Muscle of back (tissue), 13 donors: ENCODE measurements around the gene FOXI2. TPM values are rescaled to one million over a fixed set of nuclear protein-coding genes. Genes with fewer than 3 reads are reported as not detected.
A peak's percentile ranks its signal among the peaks of the same experiment; 100 is the strongest.

Experiments
- DNase-seq, 3 donors: peaks; one replicate each; pipeline versions ENCODE4 v3.0.0 to v3.0.0-alpha.2; 2013
- long read RNA-seq, 9 donors: transcript quantifications; one replicate each; lab custom pipeline, GENCODE V29; 2026
- polyA plus RNA-seq, 10 donors: library from polyadenylated mRNA; unstranded; fragments of 120-200 nt; gene quantifications; one replicate each; pipeline ENCODE4 v1.2.1, GENCODE V29; 2013; ENCODE audit not compliant: insufficient read length in 10 of 10

FOXI2 gene
- polyA plus RNA-seq: under 1 TPM; 0.20 to 0.50 (median 0.25) TPM
- long read RNA-seq, donor 1: 0 reads
- long read RNA-seq, donor 2: 0 reads
- long read RNA-seq, donor 3: 0 reads
- long read RNA-seq, donor 4: 0 reads
- long read RNA-seq, donor 5: 0 reads
- long read RNA-seq, donor 6: 0 reads
- long read RNA-seq, donor 7: 0 reads
- long read RNA-seq, donor 8: 0 reads
- long read RNA-seq, donor 9: 0 reads

DNA sequence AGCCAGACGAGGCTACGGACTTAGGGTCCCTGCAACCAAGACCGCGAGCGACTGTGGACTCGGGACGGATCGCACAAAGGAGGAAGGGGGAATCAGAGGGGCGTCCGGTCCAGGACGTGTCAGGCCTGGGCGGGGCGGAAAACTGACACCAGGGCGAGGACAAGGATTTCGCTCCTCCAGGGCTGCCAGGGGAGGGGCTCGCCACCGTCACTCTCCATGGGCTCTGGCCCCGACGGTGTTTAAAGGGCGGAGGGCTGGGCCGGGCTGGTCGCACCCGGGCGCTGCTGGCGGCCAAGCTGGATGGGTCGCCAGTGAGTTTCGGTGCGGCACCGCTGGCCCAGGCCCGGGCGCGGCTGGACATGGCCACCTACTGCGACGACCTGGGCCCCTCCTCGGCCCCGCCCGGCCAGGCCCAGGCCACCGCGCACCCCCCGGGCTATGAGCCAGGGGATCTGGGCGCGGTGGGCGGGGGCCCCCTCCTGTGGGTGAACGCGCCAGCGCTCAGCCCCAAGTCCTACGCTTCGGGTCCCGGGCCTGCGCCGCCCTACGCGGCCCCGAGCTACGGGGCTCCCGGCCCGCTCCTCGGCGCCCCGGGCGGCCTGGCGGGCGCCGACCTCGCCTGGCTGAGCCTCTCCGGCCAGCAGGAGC lies at the start of gene FOXI2:
Gene FOXI2, plus strand, starts transcription at position 271 of the 648 bp plus-strand sequence. Its CDS starts 89 bp downstream, at position 360.
- DNase-seq: peak in 1 of 3 donors; percentile 37

DNA sequence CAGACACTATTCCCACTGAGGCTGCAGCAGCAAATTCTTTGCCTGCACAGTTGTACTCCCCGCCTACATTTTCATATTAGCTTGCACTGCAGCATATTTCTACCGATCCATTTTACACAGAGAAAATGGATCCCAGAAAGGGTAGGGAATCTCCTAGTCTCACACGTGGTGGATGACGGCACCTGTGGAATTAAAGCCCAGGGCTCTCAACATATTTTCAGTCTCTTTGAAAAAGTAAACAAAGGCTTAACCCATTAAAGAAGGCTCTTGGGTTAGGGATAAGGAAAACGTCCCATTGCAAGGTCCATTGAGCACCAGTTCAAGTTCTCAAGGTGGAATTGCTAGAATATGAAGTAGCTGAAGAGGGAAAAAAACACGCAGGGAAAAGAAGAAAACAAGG lies 49.4 kb upstream of the FOXI2 start:
- DNase-seq: no peak

GRCh38 chr10:127690176-127690835 lies 46.7 kb upstream of the FOXI2 start:
- DNase-seq: peak; percentile 11 to 68 (median 68)

DNA sequence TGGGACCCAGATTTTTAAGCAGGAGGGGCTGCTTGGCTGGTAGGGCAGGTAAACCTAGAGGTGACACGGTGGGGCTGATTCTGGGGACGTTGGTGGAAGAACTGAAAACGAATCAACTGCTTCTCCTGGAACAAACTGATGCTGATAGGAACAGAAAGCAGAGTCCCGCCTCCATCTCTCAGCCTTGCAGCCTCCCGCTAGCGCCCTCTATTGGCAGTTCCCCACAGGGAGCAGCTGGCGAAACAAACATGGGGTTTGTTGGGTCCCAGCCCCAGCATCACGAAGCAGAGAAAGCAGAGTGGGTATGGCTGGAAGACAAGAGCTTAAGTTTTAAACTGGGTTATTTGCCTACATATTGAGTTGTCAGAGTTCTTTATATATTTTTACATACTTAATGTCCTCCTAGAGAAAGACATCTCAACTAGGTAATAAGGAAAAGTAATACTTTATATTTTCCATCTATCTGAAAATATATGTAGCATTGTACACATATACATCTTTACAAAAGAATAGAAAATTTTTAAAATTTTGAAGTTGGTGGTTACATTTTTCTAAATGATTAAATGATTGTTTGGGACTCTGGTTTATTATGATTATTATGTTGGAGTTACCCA lies 42.3 kb upstream of the FOXI2 start:
- DNase-seq: no peak

GRCh38 chr10:127695431-127695830 lies 41.6 kb upstream of the FOXI2 start:
- no peak for DNase-seq

DNA sequence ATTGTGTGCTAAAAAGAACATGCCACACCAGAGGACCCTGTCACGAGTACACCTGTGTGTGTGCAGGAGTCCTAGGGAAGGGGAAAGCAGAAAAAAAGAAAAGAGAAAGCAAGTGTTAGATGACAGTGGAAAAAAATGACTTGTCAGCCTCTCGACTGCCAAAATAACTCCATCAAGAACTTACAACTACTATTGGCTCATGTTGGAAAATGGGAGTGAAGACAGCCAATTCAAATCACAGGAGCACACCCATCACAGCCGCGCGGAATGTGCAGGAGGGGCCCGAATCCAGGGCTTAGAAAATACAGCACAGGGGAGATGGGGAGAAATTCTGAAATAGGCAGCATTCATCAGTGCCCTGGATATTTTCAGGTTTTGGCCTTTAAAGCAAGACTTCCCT lies 38.1 kb upstream of the FOXI2 start:
- DNase-seq: peak; percentile 32 to 53 (median 40)

- DNase-seq: no peak
Measured at GRCh38 chr10:127699311-127699710, 37.7 kb upstream of the FOXI2 start.

GRCh38 chr10:127702271-127702670 lies 34.7 kb upstream of the FOXI2 start:
- no peak for DNase-seq

DNA sequence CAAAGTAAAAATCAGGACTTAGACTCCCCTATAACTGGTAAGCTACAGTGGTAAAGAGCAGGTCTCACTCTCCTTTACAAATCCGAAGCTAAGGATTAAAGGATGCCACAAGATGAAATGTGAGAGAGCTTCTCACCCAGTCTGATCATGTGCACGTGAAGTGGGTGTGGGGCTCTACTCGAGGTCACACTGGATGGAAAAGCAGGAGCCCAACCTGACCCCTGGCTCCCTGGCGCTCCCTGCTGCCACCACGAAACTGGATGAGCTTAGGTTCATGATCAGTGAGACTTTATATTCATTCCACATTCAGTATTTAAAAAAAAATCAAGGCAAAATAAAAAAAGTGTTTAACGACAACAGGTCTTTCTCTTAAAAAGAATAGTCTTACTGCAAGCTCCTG lies 21.7 kb upstream of the FOXI2 start:
- DNase-seq: no peak

DNA sequence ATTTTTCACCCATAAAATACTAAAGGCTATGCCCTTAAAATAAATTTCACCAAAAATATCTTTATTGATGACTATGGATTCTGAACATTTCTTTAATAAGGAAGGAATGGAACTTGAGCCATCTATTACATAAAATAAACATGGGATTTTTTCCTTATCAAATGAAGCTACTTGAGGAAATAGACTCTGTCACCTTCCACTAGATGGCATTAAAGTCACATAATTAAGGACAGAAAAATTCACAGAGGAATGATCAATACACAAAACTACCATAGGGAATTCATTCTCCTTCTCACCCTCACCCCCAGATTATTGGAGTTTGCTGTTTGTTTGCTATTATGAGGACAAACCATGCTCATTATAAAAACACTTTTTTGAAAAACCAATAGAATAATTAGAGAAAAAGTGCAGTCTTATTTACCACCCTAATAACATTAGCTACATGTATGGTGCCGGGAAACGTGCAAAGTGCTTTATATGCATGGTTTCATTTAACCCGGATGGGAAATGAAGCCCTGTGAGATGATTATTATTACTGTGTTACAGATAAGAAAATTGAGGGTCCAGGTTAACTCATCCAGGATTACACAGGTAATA lies 21.1 kb upstream of the FOXI2 start:
- no peak for DNase-seq

DNA sequence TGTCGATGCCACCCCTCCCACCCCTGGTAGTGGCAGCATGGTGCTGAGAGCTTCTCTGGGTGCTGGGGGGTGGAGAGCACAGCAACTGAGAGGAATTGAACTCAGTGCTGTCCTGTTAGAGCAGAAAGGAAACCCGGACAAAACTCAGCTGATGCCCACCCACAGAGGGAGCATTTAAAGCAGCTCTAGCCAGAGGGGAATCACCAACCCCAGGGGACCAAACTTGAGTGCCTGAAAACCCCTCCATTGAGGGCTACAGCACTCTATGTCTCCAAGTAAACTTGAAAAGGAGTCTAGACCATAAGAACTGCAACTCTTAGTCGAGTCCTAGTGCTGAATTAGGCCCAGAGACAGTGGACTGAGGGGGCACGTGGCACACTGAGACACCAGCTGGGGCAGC lies 16.8 kb upstream of the FOXI2 start:
- no peak for DNase-seq

GRCh38 chr10:127720903-127721302 lies 16.1 kb upstream of the FOXI2 start:
- no peak for DNase-seq

- DNase-seq: peak in 1 of 3 donors; percentile 13
Measured at GRCh38 chr10:127734753-127735152, 2.2 kb upstream of the FOXI2 start.

DNA sequence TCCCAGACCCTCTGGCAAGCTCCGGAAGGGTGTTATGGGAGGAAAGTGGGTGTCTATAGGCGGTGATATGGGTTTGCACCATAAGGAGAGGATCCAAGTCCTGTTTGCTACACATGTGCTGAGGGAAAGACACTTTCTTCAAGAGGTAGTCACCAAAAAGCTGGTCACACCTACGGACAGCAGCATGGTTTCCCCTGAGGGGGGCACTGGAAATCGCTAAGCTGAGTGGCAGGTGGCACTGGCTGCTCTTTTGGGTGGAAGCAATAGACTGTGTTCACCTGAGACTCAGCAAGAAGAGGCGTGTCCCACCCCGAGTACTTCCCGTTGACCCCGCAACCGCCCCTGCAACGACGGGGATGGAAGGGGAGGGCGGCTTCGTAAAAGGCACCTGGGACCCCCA lies 1.8 kb upstream of the FOXI2 start:
- no peak for DNase-seq

DNA sequence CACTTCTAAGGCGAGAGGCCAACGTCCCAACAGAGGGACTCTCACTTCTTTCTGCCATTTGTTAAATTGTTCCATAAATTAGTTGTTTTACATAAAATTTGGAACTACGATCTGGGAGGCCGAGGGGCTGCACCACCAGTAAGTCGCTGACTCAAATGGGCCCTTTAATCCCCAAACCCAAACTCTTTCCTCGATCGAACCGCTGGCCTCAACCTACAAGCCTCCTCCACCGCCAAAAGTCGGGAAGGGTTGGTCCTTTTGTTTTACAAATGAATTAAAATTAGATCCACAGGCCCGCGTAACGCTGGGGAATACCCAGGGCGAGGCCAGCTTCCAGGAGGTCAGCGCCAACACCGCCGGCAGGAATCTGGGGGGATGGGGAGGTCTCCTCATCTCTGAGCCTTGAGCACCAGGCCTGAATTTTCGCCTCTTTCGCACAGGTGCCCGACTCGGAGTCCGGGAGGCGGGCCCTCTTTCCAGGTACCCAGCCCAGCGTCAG lies 1.2 kb upstream of the FOXI2 start:
- peak in 1 of 3 donors; percentile 4 for DNase-seq

DNA sequence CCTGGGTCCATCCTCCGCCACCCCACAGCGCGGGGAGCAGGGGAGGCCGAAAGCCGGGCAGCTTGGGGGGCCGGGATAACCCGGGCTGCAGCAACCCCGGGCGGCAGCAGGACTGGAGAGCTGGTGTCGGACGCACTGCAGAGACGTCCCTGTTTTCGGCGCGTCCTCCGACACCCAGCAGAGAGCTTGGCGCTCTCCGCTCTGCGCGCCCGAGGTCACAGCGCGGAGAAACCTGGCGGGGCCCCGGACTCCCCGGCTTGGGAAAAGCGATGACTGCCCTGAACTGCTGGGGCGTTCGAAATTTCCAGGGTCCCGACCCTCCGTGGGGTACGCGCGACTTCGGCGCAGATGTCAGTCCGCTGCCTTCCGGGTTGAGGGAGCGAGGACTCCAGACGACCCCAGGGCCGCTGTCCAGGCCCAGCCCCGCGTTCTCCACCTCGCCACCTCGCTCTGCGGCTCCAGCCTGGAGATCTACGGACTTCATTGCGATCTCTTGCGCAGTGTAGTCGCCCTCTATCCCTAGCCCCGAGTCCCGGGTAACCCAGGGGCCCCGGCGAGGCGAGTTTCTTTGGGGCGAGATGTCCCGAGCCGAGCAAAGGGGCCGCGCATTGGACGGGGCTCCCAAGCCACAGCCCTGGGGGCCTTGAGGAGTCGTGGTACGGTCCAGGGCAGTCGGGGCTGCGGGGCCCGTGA lies 617 bp upstream of the FOXI2 start:
- peak in 1 of 3 donors; percentile 38 for DNase-seq

DNA sequence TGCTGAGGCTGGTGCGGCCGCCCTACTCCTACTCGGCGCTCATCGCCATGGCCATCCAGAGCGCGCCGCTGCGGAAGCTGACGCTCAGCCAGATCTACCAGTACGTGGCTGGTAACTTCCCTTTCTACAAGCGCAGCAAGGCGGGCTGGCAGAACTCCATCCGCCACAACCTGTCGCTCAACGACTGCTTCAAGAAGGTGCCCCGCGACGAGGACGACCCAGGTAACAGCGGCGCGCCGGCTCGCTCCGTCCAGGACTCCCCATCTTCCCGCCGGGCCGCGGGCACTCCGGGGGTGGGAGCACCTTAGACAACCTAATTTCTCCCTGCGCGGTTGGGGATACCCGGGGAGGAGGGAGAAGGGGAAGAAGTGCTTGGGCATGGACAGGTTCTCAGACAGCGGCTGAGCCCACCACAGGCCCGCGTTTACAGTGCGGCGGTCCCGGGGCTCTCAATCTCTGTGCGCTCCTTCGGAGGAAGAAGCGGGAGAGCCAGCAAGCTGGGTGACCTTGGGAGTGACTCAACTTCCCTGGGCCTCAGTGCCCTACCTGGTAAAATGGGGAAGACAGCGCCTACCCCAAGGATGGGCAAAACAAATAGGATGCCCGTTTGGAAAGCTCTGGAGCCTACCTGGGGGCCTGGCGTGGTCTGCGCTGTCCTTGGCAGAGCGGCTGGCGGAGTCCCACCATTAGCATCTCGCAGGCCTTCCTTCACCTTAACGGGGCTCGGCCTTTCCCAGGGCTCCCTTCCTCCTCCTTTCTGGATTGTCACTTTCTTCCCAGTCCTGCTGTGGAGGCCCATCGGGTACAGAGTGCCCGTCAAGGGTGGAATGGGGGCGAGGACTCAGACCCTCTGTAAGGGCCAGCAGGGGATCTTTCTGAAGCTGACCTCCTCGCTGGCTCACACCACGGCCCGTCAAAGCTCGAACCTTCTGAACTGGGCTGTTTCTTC lies 852 bp downstream of the FOXI2 start:
- peak in 1 of 3 donors; percentile 4 for DNase-seq

- DNase-seq: peak in 1 of 3 donors; percentile 8
Measured at GRCh38 chr10:127738512-127739424, 1.8 kb downstream of the FOXI2 start.

- no peak for DNase-seq
Measured at GRCh38 chr10:127739908-127740307, 2.9 kb downstream of the FOXI2 start.
